ENCODE results near the gene TGFBR2. TPM values are rescaled to one million over a fixed set of nuclear protein-coding genes. Genes with fewer than 3 reads are reported as not detected.

TGFBR2 gene
- total and polyA plus RNA-seq, 2 of the 13 experiments (the other 11 are each of a cell fraction or from before 2014, with no cell fraction given): 82.2 to 187 TPM

- TF ChIP-seq ZGPAT (CRISPR knock-in tag; IDR thresholded peaks at IDR 0.05) (peak; percentile 61), SSRP1 (CRISPR knock-in tag; IDR thresholded peaks at IDR 0.05) (no peak), JUN (CRISPR knock-in tag; IDR thresholded peaks at IDR 0.05) (peak; percentile 90), NCOA1 (CRISPR knock-in tag; IDR thresholded peaks at IDR 0.05) (no peak), EED (CRISPR knock-in tag; IDR thresholded peaks at IDR 0.05) (no peak), ELF3 (CRISPR knock-in tag; IDR thresholded peaks at IDR 0.05) (peak; percentile 29; the same call in 1 of the 2 replicates), SALL2 (CRISPR knock-in tag; IDR thresholded peaks at IDR 0.05) (no peak), SNRNP70 (IDR thresholded peaks at IDR 0.05; ENCODE audit: low read depth, low read length) (no peak), YEATS2 (CRISPR knock-in tag; IDR thresholded peaks at IDR 0.05; ENCODE audit: borderline replicate concordance) (no peak), HMG20A (CRISPR knock-in tag; IDR thresholded peaks at IDR 0.05; ENCODE audit: borderline replicate concordance) (peak; percentile 90; the same call in 1 of the 2 replicates), ZFAT (CRISPR knock-in tag; conservative IDR thresholded peaks at IDR 0.05) (no peak), SMARCC2 (IDR thresholded peaks at IDR 0.05) (no peak), NFKBIZ (CRISPR knock-in tag; IDR thresholded peaks at IDR 0.05) (no peak), ZNF510 (CRISPR knock-in tag; IDR thresholded peaks at IDR 0.05; ENCODE audit: low read depth) (0 out of 2 replicates have a peak, but pooled peaks have one; percentile 58), U2AF1 (optimal IDR thresholded peaks at IDR 0.05; ENCODE audit: low read depth, low read length) (no peak), ZNF615 (CRISPR knock-in tag; IDR thresholded peaks at IDR 0.05; ENCODE audit: borderline replicate concordance) (no peak), FOXP1 (IDR thresholded peaks at IDR 0.05) (peak; percentile 26; the same call in 1 of the 2 replicates), FOXP1 (CRISPR knock-in tag; IDR thresholded peaks at IDR 0.05) (peak; percentile 92), NCOA2 (CRISPR knock-in tag; IDR thresholded peaks at IDR 0.05) (peak; percentile 72), MATR3 (CRISPR knock-in tag; IDR thresholded peaks at IDR 0.05) (no peak), FOXC1 (CRISPR knock-in tag; IDR thresholded peaks at IDR 0.05; ENCODE audit: borderline replicate concordance) (no peak), SAP130 (CRISPR knock-in tag; IDR thresholded peaks at IDR 0.05; ENCODE audit: low read depth) (peak; percentile 65), ZNF644 (CRISPR knock-in tag; IDR thresholded peaks at IDR 0.05; ENCODE audit: low read depth) (no peak), FOXK2 (IDR thresholded peaks at IDR 0.05) (no peak), RBAK (CRISPR knock-in tag; IDR thresholded peaks at IDR 0.05) (no peak), RARG (CRISPR knock-in tag; IDR thresholded peaks at IDR 0.05; ENCODE audit: low read depth) (no peak)
- TF ChIP-seq, protein P1, sequence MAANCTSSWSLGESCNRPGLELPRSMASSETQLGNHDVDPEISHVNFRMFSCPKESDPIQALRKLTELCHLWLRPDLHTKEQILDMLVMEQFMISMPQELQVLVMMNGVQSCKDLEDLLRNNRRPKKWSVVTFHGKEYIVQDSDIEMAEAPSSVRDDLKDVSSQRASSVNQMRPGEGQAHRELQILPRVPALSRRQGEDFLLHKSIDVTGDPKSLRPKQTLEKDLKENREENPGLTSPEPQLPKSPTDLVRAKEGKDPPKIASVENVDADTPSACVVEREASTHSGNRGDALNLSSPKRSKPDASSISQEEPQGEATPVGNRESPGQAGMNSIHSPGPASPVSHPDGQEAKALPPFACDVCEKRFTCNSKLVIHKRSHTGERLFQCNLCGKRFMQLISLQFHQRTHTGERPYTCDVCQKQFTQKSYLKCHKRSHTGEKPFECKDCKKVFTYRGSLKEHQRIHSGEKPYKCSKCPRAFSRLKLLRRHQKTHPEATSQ (CRISPR knock-in tag; IDR thresholded peaks at IDR 0.05; ENCODE audit: borderline replicate concordance): no peak
- TF ChIP-seq, protein P2, sequence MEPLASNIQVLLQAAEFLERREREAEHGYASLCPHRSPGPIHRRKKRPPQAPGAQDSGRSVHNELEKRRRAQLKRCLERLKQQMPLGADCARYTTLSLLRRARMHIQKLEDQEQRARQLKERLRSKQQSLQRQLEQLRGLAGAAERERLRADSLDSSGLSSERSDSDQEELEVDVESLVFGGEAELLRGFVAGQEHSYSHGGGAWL (CRISPR knock-in tag; IDR thresholded peaks at IDR 0.05): no peak
- TF ChIP-seq, protein P3, sequence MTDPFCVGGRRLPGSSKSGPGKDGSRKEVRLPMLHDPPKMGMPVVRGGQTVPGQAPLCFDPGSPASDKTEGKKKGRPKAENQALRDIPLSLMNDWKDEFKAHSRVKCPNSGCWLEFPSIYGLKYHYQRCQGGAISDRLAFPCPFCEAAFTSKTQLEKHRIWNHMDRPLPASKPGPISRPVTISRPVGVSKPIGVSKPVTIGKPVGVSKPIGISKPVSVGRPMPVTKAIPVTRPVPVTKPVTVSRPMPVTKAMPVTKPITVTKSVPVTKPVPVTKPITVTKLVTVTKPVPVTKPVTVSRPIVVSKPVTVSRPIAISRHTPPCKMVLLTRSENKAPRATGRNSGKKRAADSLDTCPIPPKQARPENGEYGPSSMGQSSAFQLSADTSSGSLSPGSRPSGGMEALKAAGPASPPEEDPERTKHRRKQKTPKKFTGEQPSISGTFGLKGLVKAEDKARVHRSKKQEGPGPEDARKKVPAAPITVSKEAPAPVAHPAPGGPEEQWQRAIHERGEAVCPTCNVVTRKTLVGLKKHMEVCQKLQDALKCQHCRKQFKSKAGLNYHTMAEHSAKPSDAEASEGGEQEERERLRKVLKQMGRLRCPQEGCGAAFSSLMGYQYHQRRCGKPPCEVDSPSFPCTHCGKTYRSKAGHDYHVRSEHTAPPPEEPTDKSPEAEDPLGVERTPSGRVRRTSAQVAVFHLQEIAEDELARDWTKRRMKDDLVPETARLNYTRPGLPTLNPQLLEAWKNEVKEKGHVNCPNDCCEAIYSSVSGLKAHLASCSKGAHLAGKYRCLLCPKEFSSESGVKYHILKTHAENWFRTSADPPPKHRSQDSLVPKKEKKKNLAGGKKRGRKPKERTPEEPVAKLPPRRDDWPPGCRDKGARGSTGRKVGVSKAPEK (CRISPR knock-in tag; IDR thresholded peaks at IDR 0.05; ENCODE audit: borderline replicate concordance): no peak
Measured at GRCh38 chr3:30720586-30721313, 114.3 kb downstream of the TGFBR2 start (continued).

Measured in HepG2 (cell line).